ENCODE measurements around the gene TNFAIP2. TPM values are rescaled to one million over a fixed set of nuclear protein-coding genes. Genes with fewer than 3 reads are reported as not detected.

TNFAIP2 gene
- total RNA-seq, 1 experiment from 2014 or later: 20.5 TPM

GRCh38 chr14:103093856-103094405, 29.3 kb upstream of the TNFAIP2 start:
- DNase-seq (ENCODE audit: low read depth): no peak

- no peak for DNase-seq (ENCODE audit: low read depth)
These were observed 28.7 kb upstream of the TNFAIP2 start, which contains the start of gene EXOC3L4 for GRCh38 chr14:103094406-103095209. EXOC3L4 (plus strand) TSS chr14:103094725; CDS start chr14:103100220, 5,495 bp downstream.

GRCh38 chr14:103095210-103095778, 28.0 kb upstream of the TNFAIP2 start:
- DNase-seq (ENCODE audit: low read depth): no peak

- DNase-seq (ENCODE audit: low read depth): no peak
These were observed 26.9 kb upstream of the TNFAIP2 start for GRCh38 chr14:103096387-103096786.

GRCh38 chr14:103097244-103097993, 25.8 kb upstream of the TNFAIP2 start:
- DNase-seq (ENCODE audit: low read depth): no peak

GRCh38 chr14:103097994-103098957, 25.0 kb upstream of the TNFAIP2 start:
- no peak for DNase-seq (ENCODE audit: low read depth)

GRCh38 chr14:103099081-103099732, 24.1 kb upstream of the TNFAIP2 start:
- DNase-seq (ENCODE audit: low read depth): no peak

- DNase-seq (ENCODE audit: low read depth): no peak
These were observed 23.5 kb upstream of the TNFAIP2 start for GRCh38 chr14:103099733-103100280.

- DNase-seq (ENCODE audit: low read depth): no peak
These were observed 22.8 kb upstream of the TNFAIP2 start for GRCh38 chr14:103100281-103101121.

GRCh38 chr14:103101257-103101962, 21.9 kb upstream of the TNFAIP2 start:
- DNase-seq (ENCODE audit: low read depth): no peak

GRCh38 chr14:103101963-103102688, 21.1 kb upstream of the TNFAIP2 start:
- no peak for DNase-seq (ENCODE audit: low read depth)

GRCh38 chr14:103102689-103103260, 20.5 kb upstream of the TNFAIP2 start:
- DNase-seq (ENCODE audit: low read depth): no peak

- DNase-seq (ENCODE audit: low read depth): peak; percentile 76
These were observed 19.5 kb upstream of the TNFAIP2 start for GRCh38 chr14:103103461-103104388.

- no peak for DNase-seq (ENCODE audit: low read depth)
These were observed 18.9 kb upstream of the TNFAIP2 start for GRCh38 chr14:103104389-103104653.

GRCh38 chr14:103104654-103105452, 18.4 kb upstream of the TNFAIP2 start:
- peak; percentile 47 for DNase-seq (ENCODE audit: low read depth)
